PFSK-1 (cell line): ENCODE results near the gene TMEM53.

Experiments used
- FOXP2 ChIP-seq: optimal IDR thresholded peaks from 2 replicates; pipeline ENCODE3; 2011; ENCODE audit warnings: borderline replicate concordance, control low read depth, inconsistent platforms; ENCODE audit not compliant: insufficient read depth; ENCODE audit errors: extremely low read length, extremely low read depth
- POLR2AphosphoS5 ChIP-seq: IDR thresholded peaks from 2 replicates; pipeline ENCODE4 v1.6.1; 2012; ENCODE audit warnings: low read depth, mild to moderate bottlenecking, control low read depth, low read length, moderate library complexity
- REST ChIP-seq, 2 experiments: IDR thresholded peaks; 2 replicates each; pipeline versions ENCODE4 v1.6.1 to v1.8.0; 2011 to 2012; ENCODE audit warnings: low read depth in 2 of 2, low read length in 2 of 2, control low read depth in 1 of 2, inconsistent platforms in 1 of 2, mild to moderate bottlenecking in 1 of 2, moderate library complexity in 1 of 2; ENCODE audit not compliant: insufficient read depth in 1 of 2

- TF ChIP-seq REST (IDR thresholded peaks at IDR 0.05; ENCODE audit: insufficient read depth in 1 of 2, low read depth in 2 of 2, low read length in 2 of 2) = no peak
- no peak for TF ChIP-seq FOXP2
- no peak for TF ChIP-seq POLR2AphosphoS5
These were observed 38.1 kb downstream of the TMEM53 start for GRCh38 chr1:44636083-44636687.
